ENCODE measurements around the gene DPT. TPM values are rescaled to one million over a fixed set of nuclear protein-coding genes. Genes with fewer than 3 reads are reported as not detected.
"Not testable (repeated sequence)": the region's sequence is repeated elsewhere in the genome, so short reads cannot be mapped to it uniquely, and the experiment has no call there.

Gene DPT
- 310 TPM for total RNA-seq
- long read RNA-seq, transcript DPT-201 (4 exons, 1,786 nt) = major isoform, 4,164 of 4,222 reads
- long read RNA-seq, partial matches to known transcripts = 11 of 4,222 reads
- long read RNA-seq, other reads (novel, unspliced or antisense) = 47 of 4,222 reads

DNA sequence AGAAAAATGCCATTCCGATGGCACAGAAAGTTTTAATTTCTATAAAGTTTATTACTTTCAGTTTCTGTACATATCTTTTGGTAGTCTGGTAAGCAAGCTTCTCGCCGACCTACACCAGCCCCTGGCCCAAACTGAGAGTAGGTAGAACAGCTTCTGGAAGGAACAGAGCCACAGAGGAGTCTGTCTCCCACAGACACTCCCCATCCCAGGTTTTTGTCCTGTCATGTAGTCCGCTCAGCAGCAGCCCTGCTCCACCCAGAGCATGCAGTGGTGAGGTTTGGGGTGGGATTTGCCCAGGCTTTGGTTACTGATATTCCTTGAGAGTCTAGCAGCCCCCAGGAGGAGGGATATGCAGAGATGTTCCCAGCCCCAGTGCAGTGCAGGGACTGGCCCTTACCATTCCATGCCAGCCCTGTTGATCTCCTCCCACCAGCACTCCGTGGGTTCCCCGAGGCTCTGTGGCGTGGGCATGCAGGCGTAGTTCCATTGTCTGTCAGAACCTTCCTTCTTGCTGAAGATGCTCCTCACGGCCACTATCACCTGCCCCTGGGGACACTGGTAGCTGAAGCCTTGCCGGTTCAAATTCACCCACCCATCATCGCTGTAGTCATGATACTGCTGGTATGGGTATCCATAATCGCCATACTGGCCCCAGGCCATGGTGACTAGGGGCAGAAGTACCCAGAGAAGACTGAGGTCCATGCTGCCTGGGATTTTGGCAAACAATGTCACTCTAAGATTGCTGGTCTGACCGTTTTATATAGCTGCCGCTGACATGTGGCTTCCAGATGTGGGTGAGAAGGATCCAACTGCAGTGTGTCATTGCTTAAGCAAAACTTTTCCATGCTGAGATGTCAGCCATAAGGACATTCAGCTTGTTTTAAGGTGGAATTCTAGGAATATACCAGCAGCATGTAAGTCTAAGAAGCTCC, at the start of gene DPT:
TSS of gene DPT (minus strand) at position 734 of the 932 bp plus-strand sequence. CDS start at position 702, 32 bp downstream.
- no peak for DNase-seq (ENCODE audit: low spot score)

DNA sequence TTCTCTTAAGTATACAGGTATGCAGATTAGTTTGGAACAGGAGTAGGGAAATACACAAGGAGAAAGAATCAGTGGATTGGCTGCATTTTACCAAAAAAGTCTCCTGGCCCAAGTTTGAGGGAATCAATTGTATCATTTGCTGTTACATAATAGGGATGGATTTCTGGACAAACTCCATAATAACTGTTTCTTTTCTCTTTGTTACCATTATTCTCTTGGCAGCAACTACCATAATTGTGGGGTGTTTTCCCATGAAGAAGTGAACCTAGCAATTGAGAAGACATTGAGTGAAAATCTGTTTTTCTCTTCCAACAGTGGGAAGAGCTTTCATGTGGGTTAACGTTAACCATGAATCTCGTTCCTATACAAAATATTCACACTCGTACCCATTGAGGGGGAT, 46.4 kb upstream of the DPT start:
- DNase-seq (ENCODE audit: low spot score) = no peak

DNA sequence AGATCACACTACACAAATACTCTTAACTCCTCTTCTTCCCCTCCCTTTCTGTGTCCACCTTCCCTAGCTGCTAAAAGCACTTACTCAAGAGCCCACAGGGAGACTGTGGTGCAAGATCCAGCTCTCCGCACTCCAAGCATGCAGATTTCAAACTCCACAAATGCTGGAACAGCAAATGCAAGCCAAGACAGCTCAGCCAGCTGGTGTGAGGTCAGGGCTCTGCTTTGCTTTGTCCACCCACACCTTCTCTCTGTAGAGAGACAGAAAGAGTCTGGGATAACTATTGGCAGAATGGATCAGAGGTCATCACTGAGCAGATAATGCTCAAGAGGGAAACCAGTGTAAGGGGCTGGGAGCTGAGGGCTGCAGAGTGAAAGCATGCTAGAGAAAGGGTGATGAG, 45.2 kb upstream of the DPT start:
- no peak for DNase-seq (ENCODE audit: low spot score)

DNA sequence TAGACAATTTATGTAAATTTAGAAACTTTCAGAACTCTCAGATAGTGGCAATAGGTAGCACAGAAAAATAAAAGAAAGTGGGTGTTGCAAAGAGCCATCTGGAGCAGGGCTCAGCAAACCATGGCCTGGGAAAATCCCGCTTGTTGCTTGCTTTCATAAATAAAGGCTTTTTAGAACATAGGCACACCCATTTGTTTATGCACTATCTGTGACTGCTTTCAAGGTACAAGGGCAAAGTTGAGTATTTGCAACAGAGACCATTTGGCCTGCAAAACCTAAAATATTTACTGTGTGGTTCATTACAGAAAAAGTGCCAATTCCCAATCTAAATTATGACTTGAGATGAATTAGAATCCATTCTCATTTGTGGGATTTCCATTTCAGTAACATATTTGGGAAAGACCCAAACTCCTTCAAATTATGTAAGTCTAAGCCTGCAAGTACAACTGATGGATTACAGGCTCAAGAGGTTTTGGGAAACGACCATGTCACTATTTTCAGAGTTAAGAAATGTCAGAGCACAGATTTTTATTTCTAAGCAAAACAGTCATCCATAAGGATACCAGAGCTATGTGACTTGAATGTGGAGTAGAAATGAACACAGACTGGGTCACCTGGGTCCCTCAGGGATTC, 43.5 kb upstream of the DPT start:
- no peak for DNase-seq (ENCODE audit: low spot score)

DNA sequence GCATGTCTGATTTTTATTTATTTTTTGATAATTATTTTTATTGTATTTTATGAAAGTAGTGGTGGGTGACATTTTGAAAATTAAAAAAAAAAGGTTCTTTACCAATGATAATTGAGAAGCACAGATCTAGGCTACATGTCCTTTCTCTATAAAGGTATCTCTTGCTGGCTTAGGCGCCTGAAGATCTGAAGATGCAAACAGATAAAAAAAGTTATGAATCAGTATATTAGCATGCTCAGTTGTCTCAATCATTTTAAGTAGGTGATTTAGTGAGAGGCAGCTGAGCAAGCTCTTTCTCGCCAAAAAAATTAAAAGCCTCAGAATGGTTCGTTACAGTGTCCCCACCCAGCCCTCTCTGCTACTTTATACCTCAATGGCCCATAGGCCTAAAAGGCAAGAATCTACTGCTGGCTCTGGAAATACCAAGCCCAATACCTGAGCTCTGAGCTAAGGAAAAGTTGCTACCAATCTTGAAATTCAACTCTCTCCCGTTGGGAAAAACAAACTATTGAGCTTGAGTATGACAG, 42.2 kb upstream of the DPT start:
- DNase-seq (ENCODE audit: low spot score) = no peak

DNA sequence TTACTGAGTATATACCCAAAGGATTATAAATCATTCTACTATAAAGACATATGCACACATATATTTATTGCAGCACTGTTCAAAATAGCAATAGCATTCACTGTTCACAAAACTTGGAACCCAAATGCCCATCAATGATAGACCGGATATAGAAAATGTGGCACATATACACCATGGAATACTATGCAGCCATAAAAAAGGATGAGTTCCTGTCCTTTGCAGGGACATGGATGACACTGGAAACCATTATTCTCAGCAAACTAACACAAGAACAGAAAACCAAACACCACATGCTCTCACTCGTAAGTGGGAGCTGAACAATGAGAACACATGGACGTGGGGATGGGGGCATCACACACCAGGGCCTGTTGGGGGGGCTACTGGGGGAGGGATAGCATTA, 40.9 kb upstream of the DPT start:
- DNase-seq (ENCODE audit: low spot score) = not testable (repeated sequence)

DNA sequence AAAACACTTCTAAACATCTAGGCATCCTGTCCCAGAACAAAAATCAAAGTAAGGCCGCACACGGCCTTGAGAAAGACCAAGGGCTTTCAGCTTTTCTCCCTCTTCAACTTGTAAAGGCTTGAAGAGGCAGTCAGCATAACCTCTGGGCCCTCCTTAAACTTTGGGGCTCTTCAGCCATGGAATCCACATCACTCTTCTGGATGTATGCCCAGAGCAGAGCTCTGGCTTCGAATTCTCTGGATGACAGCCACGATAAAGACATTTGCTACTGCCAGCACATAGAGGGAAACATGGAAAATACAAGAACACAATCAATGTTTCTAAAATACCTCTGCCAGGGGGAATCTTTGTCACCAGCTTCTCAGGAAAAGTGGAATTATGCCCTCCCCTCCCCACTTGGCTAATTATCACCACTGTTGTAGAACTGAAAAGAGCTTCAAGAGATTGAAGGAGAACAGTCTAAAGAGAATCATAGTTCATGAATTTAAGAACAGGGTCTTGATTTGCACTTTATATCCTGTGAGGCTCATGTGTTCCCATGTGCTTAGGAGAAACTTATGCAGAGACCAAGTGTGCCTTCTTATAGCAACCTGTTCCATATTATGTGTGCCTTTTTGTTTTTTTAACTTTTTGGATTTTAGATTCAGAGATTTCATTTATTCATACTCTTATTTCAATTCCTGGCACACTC, 39.0 kb upstream of the DPT start:
- no peak for DNase-seq (ENCODE audit: low spot score)

DNA sequence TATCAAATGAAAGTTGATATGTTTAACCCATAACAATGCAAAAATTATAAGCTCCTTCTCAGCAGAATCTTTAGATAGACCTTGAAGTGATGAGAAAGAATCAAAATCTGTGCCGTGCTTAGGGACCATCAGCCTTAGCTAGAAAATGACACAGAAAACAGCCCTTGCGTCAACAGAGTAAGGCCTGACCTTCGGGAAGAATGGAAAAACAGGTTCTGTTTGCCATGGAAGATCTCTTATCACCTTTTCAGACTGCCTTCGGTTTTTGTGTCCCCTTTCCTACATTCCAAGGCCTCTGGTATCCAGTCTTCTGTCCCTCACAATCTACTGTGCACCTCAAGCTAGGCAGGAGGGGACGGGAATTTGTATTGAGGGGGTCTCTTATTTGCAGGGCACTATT, 37.6 kb upstream of the DPT start:
- no peak for DNase-seq (ENCODE audit: low spot score)

DNA sequence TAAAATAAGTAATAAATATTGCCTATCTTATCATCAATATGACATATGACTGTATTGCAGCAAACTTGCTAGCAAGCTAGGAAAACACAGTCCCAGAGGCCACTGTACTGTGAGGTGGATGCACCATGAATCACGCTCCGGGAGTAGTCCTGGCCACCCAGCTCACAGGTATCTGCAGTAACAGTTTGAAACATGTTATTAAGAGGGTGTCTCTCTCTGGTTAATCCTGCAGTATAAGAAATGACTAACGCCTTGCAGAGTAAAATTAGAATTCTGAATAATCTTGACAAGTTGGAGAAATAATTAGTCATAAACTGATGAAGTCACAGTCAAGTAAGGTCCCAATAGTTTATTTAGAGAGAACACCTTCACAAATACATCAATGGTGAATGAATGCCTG, 34.0 kb upstream of the DPT start:
- DNase-seq (ENCODE audit: low spot score) = no peak

DNA sequence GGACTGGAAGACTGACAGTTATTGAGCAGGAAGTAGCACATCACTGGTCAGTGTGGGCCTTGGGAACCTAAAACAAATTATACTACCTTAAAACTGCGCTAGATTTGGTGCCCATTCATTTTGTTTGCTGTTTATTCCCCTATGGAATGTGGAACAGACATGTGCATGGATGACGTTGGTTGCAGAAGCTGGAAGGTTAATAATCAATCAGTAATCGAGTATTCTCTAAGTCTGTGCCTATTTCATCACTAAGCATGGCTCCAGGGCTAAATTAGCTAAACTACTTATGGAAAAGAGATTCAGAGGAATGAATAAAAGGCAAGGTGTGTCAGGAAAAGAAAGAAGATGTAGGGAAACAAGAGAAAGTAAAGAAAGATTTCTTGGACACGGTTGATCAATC, 33.5 kb upstream of the DPT start:
- DNase-seq (ENCODE audit: low spot score) = no peak

DNA sequence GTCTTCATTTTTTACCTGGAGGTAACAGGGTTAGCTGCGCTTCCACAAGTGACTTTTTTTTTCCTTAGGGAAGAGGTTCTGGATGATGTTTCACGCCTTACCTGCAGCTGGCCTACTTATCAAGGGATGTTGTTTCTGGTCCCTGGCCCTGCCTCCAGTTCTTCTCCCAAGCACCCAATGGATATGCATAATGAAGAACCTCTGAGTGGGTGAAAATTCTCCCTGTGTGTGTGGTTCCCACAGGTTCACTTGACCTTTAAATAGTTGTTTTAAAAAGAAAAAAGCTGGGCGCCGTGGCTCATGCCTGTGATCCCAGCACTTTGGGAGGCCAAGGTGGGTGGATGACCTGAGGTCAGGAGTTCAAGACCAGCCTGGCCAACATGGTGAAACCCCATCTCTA, 31.8 kb upstream of the DPT start:
- DNase-seq (ENCODE audit: low spot score) = no peak

DNA sequence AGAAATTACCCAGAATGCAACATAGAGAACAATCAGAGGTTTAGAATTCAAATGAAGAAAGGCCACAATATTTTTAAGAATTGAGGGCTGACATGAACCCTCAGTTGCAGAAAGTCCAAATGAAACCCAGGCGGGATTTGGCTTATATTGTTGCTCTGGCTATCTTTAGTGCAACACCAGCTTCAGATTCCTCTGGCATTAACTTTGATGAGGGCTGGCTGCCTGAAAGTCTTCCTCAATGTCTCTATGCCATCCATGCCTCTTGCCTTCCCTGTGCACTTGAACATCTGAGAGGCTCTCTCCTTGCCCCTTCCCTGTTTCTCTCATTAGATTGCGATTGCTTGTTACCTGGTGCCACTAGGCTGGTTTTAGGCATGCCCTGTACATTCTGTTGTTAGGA, 31.2 kb upstream of the DPT start:
- DNase-seq (ENCODE audit: low spot score) = no peak

DNA sequence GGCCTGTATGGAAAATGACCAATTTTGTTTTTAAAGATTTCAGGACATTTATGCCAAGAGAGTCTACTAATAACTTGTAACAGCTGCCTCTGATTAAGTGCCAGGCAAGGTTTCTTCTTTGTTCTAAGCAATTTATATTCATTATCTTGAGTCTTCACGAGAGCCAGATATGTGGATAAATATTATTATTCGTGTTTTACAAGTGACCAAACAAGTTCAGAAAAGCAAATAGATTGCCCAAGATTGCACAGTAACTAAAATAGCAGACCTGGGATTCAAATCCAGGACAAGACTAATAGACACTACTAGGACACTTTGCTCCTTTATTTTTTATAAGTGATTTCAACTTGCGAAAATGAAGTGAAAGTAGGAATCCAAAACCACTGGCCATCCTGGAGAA, 30.1 kb upstream of the DPT start:
- DNase-seq (ENCODE audit: low spot score) = no peak

DNA sequence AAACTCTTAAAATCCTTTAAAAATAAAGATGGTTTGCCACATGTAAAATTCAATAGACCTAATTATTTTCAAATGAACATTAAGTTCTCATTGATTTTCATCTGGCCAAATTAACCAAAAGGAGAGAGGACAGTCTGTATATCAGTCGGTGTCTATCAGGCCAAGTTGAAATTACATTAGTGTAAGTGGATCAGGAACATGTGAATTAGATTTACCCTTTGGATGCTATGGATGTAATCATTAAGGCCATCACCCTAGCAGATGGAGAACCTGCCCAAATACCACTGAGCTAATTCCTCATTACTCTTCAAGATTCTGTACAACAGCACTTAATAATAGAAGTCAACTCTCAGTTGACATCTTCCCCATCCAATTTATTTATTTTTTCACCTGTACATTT, 29.5 kb upstream of the DPT start:
- DNase-seq (ENCODE audit: low spot score) = no peak

DNA sequence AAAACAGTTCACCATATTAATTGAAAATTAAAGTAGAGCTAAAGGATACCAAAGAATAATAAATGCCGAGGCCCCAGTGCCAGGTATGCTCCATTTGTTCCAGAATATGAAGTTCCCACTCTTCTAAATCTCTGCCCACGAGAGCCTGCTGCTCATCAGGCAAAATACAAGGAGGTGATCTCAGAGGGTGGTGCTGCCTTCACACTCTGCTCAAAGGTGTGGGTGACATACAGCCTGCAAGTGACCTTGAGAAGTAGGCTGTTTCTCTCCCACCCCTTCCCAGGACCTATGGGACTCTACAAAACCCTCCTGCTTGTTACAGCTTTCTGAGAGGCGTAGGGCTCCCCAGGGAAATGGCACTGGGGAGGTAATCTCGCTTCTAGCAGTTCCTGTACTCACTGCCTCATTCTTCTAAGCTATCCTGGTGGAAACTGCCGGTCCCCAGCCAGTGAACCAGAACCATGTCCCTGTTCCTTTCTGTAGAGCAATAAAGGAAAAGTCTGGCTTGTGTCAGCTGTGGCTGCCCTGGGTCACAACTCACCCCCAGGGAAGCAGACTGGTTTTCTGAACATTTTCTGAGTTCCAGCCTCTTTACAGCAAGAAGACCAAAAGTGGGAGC, 26.9 kb upstream of the DPT start:
- no peak for DNase-seq (ENCODE audit: low spot score)

DNA sequence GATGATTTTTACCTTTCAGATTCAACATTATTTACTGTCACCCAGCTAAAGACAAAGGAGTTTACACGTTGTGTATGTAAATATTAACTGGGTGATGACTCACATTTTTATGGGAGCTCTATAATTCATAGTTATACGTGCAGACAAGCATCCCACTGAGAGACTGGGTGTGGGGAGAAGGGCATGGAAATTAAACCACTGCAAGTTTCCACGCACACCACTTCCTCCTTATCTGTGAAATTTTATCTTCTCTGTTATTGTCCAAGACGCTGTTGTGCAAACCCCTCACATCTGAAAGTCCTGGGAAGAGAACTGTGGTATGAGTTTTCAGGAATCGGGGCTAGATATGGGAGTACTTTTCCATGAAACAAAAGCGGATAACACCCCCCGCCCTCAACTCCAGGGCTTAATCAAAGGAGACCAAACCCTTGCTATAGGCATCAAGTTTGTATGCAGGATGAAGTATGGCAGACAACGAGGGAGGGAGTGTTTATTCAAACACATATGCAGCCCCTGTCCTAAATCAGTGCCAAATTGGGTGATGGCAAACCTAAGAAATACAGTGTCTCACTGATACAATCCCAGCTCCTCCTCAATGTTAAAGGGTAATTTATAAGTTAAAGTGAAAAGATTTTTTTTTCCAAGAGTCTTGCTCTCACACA, 23.3 kb upstream of the DPT start:
- DNase-seq (ENCODE audit: low spot score) = no peak

DNA sequence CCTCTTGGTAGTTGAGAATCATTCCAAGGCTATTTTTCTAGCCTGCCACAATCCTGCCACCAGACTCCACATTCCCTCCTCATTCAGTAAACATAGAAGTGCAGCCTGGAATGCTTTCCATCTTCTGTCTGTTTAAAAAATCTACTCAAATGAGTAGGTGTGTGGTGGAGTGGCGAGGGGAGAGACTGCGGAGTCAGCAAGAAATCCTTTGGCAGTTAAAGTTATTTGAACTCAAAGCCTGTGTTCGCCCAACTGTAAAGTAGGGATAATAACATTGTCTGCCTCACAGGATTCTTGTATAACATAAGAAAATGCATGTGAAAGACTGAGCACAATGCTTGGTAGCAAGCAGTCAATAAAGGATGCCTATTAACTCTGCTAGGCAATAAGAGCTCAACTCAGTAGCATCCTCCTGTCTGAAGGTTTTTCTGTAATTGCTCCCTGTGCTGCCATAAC, 22.2 kb upstream of the DPT start:
- DNase-seq (ENCODE audit: low spot score) = no peak

DNA sequence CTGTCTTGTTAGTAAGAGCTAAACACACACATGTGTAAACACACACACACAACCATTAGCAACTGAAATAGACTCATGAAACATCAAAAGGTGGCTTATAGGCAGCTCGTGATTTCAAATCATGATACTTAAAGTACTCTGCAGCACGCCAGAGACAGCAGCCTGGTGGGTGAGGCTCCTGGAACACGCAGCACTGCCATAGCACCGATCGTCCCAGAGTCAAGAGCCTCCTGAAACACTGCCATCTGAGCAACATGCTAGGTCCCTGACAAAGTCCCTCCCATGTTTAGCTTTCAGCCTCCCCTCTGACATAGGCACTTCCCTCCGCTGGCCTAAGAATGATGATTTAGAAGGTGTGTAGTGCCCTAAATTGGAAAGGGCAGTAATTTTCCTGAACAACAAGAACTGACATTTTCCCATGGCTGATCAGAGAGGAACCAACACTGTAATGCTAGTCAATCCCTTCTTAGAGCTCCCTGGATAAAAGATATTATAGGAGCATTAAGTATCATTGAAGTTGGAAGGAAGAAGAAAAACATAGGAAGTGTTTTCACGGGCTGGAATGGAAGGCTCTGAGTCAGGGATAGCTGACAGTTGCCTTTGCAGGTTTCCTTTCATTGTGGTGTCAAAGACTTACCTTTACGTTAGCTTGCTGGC, 14.1 kb upstream of the DPT start:
- DNase-seq (ENCODE audit: low spot score) = no peak

DNA sequence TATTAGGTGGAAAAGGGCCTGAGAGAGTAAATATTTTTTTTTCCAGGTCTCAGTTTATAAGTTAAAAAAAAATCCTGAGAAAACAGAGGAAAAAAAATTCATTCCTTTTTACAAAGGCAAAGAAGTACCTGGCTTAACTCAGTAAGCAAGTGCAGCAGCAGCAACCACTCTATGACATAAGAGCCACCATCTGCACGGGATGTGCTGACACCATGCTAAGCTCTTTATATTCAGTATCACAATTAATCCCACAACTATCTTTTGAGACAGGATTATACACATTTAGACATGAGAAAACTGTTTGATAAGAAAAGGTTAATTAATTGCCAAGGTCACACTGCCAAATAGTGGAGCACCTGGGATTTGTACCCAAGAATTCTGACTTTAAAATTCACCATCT, 13.4 kb upstream of the DPT start:
- no peak for DNase-seq (ENCODE audit: low spot score)

DNA sequence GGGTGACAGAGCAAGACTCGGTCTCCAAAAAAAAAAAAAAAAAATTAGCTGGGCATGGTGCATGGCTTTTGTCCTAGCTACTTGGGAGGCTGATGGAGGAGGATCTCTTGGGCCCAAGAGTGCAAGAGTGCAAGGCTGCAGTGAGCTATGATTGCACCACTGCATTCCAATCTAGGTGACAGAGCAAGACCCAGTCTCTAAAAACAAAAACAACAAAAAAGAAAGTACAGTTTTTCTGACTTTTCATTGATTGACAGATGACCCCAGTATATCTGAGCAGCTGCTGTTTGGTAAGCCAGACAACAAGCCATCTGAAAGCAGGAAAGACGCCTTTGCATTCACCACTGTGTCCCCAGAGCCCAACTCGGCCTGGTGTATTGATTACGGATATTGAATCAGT, 10.9 kb upstream of the DPT start:
- DNase-seq (ENCODE audit: low spot score) = no peak
